Measurements from ENCODE around the gene BBS7.

Gene BBS7

GRCh38 chr4:121789960-121790829 lies 80.1 kb downstream of the BBS7 start:
- no peak for DNase-seq

GRCh38 chr4:121789455-121789854 lies 80.8 kb downstream of the BBS7 start:
- DNase-seq, result no peak

- no peak for DNase-seq
These were observed 81.4 kb downstream of the BBS7 start for GRCh38 chr4:121788896-121789295.

- no peak for DNase-seq
These were observed 84.1 kb downstream of the BBS7 start for GRCh38 chr4:121786221-121786620.

- DNase-seq, result no peak
These were observed 84.8 kb downstream of the BBS7 start for GRCh38 chr4:121785479-121785878.

DNA sequence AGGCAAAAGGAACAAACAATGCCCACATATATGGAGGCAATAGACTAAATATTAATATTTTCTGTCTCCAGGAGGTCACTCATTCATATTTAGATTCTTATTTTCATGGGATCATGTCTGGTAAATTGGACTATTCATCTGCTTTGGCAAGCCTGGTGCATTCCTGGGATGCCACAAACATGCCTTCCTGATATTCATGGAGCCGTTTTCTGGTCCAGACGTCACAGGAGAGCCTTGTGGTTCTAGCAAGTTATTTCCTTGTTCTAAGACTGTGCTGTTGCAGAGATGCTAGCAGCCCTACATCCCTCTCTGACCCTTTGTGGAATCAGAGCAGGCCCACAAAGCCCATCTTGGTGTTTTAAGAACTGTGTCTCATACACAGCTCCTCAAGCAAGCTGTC lies 85.3 kb downstream of the BBS7 start:
- no peak for DNase-seq

DNA sequence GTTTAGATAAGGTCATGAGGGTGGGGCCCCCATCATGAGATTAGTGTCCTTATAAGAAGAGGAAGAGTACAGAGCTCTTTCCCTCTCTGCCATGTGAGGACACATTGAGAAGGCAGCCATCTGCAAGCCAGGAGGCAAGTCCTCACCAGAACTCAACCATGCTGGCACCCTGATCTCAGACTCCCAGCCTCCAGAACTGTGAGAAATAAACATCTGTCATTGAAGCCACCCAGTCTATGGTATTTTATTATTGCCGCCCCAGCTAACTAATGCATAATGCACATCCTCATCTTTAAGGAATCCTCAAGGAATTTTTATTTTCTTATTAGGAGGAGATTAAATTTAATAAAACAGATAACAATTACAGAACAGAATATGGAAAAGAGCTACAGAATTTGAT lies 85.9 kb downstream of the BBS7 start:
- DNase-seq, result no peak

DNA sequence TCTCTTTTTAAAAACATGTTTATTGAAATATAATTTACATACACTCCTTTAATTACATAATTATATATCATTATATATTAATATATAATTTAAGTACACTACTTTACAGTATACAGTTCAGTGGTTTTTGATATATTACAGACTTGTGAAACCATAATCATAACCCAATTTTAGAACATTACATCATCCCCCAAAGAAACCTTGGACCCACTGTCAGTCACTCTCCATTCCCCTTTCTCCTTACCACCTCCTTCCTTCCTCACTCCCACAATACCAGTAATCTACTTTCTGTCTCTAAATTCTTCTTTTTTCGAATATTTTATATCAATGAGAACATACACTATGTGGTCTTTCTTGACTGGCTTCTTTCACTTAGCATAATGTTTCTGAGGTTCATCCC lies 87.1 kb downstream of the BBS7 start:
- DNase-seq, result no peak

DNA sequence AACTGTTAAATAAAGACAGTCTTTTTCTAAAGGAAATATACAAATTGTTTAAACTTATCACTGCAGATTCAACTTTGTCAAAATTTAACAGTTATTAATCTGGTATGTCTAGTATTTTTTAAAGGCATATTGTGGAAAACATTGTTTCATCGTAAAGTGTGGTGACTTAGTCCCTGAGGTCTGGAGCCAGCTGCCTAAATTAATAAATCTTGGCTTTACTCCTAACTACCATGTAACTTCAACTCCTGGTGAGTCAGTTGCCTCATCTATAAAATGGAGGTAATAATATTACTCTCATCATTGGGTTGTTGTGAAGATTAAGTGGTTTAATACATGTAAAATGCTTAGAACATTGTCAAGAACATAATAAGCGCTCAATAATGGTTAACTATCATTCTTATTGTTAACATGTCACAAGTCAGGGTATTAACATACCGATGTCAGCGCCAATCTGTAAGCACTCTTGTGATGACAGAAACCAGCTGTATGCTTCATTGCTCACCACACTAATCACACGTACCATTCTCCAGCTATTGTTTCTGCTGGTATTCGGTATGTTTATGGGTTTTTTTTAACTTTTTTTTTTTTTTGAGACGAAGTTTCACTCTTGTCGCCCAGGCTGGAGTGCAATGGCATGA lies 91.2 kb downstream of the BBS7 start:
- DNase-seq, result peak in 1 of 2 experiments; percentile 3

GRCh38 chr4:121777625-121778024 lies 92.6 kb downstream of the BBS7 start:
- peak; percentile 65 to 82 for DNase-seq

GRCh38 chr4:121776610-121777401 lies 93.5 kb downstream of the BBS7 start:
- DNase-seq, result peak in 1 of 2 experiments; percentile 50

Measured in NCI-H524 (cell line).